B cell (primary cell): ENCODE data around the gene CASTOR2. TPM values are rescaled to one million over a fixed set of nuclear protein-coding genes. Genes with fewer than 3 reads are reported as not detected.

Source experiments
- ATAC-seq: fragments of 200-7000 bp; cut with Tn5 transposase; one replicate; pipeline ENCODE4 v1.10.0; 2021; ENCODE audit warnings: low read depth, mild to moderate bottlenecking, moderate number of reproducible peaks, moderate library complexity
- CTCF ChIA-PET: fragments of 350-600 bp; sonication (Branson Sonifier 250); formaldehyde crosslinking; loops from one replicate; lab custom pipeline; 2021; ENCODE audit warnings: antibody characterized with exemption, inconsistent platforms; lab: Charles Lee
- POLR2A ChIA-PET: fragments of 350-600 bp; sonication (Branson Sonifier 250); formaldehyde crosslinking; loops from one replicate; lab custom pipeline; 2021; ENCODE audit warnings: antibody characterized with exemption; lab: Charles Lee
- DNase-seq: peaks from one replicate; pipeline ENCODE4 v3.0.0; 2013
- H2AFZ ChIP-seq: 2 replicates; pipeline ENCODE4 v1.6.1; 2012; ENCODE audit warnings: mild to moderate bottlenecking, low read depth, low read length; ENCODE audit not compliant: insufficient read depth, poor library complexity, severe bottlenecking
- H3K27ac ChIP-seq, 2 donors: 1 replicate in 1 of 2; 2 replicates in 1 of 2; pipeline ENCODE4 v1.5.1; 2012 to 2013; ENCODE audit warnings: low read length in 2 of 2, mild to moderate bottlenecking in 2 of 2, moderate library complexity in 1 of 2
- H3K27me3 ChIP-seq, 4 experiments: fragments of 200-600 bp in 1 of 4; sonication (generic) in 1 of 4; replicated peaks in 1 of 4; 1 replicate in 2 of 4; 2 replicates in 2 of 4; pipeline versions ENCODE4 v1.6.1 to v1.7.0; 2013 to 2016; ENCODE audit warnings: low read length in 3 of 4, mild to moderate bottlenecking in 2 of 4, mixed read lengths in 1 of 4, moderate library complexity in 1 of 4; ENCODE audit not compliant: insufficient read depth in 4 of 4, control insufficient read depth in 3 of 4; ENCODE audit errors: control extremely low read depth in 1 of 4
- H3K36me3 ChIP-seq, 2 experiments: replicated peaks in 1 of 2; 1 replicate in 1 of 2; 2 replicates in 1 of 2; pipeline versions ENCODE4 v1.6.1 to v1.7.1; 2013; ENCODE audit warnings: low read length in 1 of 2; ENCODE audit not compliant: insufficient read depth in 2 of 2, control insufficient read depth in 1 of 2; ENCODE audit errors: control extremely low read depth in 1 of 2, extremely low read depth in 1 of 2
- H3K4me1 ChIP-seq, 2 donors: fragments of 200-600 bp in 1 of 2; sonication (generic) in 1 of 2; 1 replicate in 1 of 2; 2 replicates in 1 of 2; pipeline versions ENCODE4 v1.5.1 to v1.6.1; 2013 to 2017; ENCODE audit warnings: low read length in 2 of 2; ENCODE audit not compliant: control insufficient read depth in 2 of 2, insufficient read depth in 2 of 2
- H3K4me2 ChIP-seq: replicated peaks from 2 replicates; pipeline ENCODE3; 2012; ENCODE audit warnings: mild to moderate bottlenecking, low read depth, low read length; ENCODE audit not compliant: poor library complexity, severe bottlenecking
- H3K4me3 ChIP-seq, 5 experiments: fragments of 200-600 bp in 1 of 5; sonication (generic) in 1 of 5; 1 replicate in 3 of 5; 2 replicates in 2 of 5; pipeline versions ENCODE4 v1.5.1 to v1.7.0; 2011 to 2016; ENCODE audit warnings: low read length in 4 of 5, mild to moderate bottlenecking in 4 of 5, low read depth in 2 of 5, control low read depth in 1 of 5, moderate library complexity in 1 of 5; ENCODE audit not compliant: insufficient read depth in 1 of 5; ENCODE audit errors: control extremely low read depth in 1 of 5, extremely low read depth in 1 of 5
- H3K79me2 ChIP-seq: fragments of 200-600 bp; sonication (generic); one replicate; pipeline ENCODE4 v1.6.0; 2016; ENCODE audit warnings: low read length; ENCODE audit not compliant: control insufficient read depth, insufficient read depth
- H3K9ac ChIP-seq: fragments of 200-600 bp; sonication (generic); 2 replicates; pipeline ENCODE4 v1.6.1; 2017; ENCODE audit warnings: mild to moderate bottlenecking, low read length, moderate library complexity
- H3K9me3 ChIP-seq, 3 donors: one replicate each; pipeline versions ENCODE4 v1.6.1 to v1.7.1; 2013; ENCODE audit warnings: low read length in 2 of 3; ENCODE audit not compliant: control insufficient read depth in 2 of 3, insufficient read depth in 1 of 3; ENCODE audit errors: control extremely low read depth in 1 of 3
- H4K20me1 ChIP-seq: 2 replicates; pipeline ENCODE4 v1.6.0; 2012; ENCODE audit warnings: mild to moderate bottlenecking, low read length; ENCODE audit not compliant: insufficient read depth, control insufficient read depth, poor library complexity, severe bottlenecking
- H3K27ac Mint-ChIP-seq: one replicate; pipeline ENCODE4 v1.8.0; 2021; ENCODE audit warnings: mixed read lengths
- H3K27me3 Mint-ChIP-seq: one replicate; pipeline ENCODE4 v1.8.0; 2021; ENCODE audit warnings: mixed read lengths
- H3K4me1 Mint-ChIP-seq: one replicate; pipeline ENCODE4 v1.8.0; 2021; ENCODE audit warnings: mixed read lengths
- H3K4me3 Mint-ChIP-seq: one replicate; pipeline ENCODE4 v1.8.0; 2021; ENCODE audit warnings: mixed read lengths
- H3K9me3 Mint-ChIP-seq: one replicate; pipeline ENCODE4 v1.8.0; 2022; ENCODE audit warnings: mixed read lengths; ENCODE audit not compliant: insufficient read depth
- CTCF ChIP-seq: fragments of 200-600 bp; IDR thresholded peaks from one replicate; pipeline ENCODE4 v1.8.0; 2022; ENCODE audit warnings: antibody characterized with exemption, mild to moderate bottlenecking
- EZH2 ChIP-seq: IDR thresholded peaks from 2 replicates; pipeline ENCODE4 v1.6.1; 2012; ENCODE audit warnings: borderline replicate concordance, low read depth, mild to moderate bottlenecking, moderate library complexity, low read length; ENCODE audit not compliant: insufficient read depth, poor library complexity, severe bottlenecking
- WGBS: methylation state at CpG from one replicate; pipeline ENCODE4 v1.1.5; 2013; ENCODE audit warnings: missing lambda C conversion rate; ENCODE audit not compliant: insufficient coverage; 5-methylcytosine and 5-hydroxymethylcytosine counted together
- intact Hi-C: fragments of 100-400 bp; cut with micrococcal nuclease; formaldehyde crosslinking; loops from one replicate; pipeline ENCODE4 v1.10.0; 2022
- polyA plus RNA-seq: library from polyadenylated mRNA; depleted of rRNA; stranded (reverse); fragments of >200 nt; gene quantifications from 2 replicates; pipeline ENCODE4 v1.2.3, GENCODE V29; 2012
- total RNA-seq, 2 donors: library from RNA; stranded (reverse); fragments of 120-200 nt in 1 of 2; gene quantifications; 1 replicate in 1 of 2; 2 replicates in 1 of 2; pipeline versions ENCODE4 v1.2.3 to v1.2.4, GENCODE V29; 2013 to 2022

CASTOR2 gene
- total and polyA plus RNA-seq, 2 donors (not counting 1 experiment from before 2014, with no cell fraction given): 1.8 to 5.1 TPM

- POLR2A ChIA-PET: no interaction called here
- H3K9me3 Mint-ChIP-seq: no peaks in the 10 kb centered on the region
- WGBS: 100% methylated on average over 8 of the region's 8 CpGs
- no peak overlapping the region for H3K27ac ChIP-seq
- H3K4me3 ChIP-seq: no peak overlapping the region
- H3K27me3 Mint-ChIP-seq: no peaks in the 10 kb centered on the region
- no peak overlapping the region for H3K4me2 ChIP-seq
- H3K79me2 ChIP-seq: no peaks in the 10 kb centered on the region
- intact Hi-C loops: no loop called here
- no peaks in the 10 kb centered on the region for H3K36me3 ChIP-seq
- no peak overlapping the region for H2AFZ ChIP-seq
- H3K4me1 Mint-ChIP-seq: no peaks in the 10 kb centered on the region
- H3K4me3 Mint-ChIP-seq: no peak overlapping the region
- DNase-seq (no peak), ATAC-seq (no peak)
- H3K4me1 ChIP-seq: no peaks in the 10 kb centered on the region
- H3K9ac ChIP-seq: no peak overlapping the region
- CTCF ChIA-PET: no interaction called here
- no peak overlapping the region for H3K27ac Mint-ChIP-seq
- H3K27me3 ChIP-seq: no peaks in the 10 kb centered on the region
- TF ChIP-seq EZH2: no peak
- TF ChIP-seq CTCF: no peak
- peaks cover 0 to 9% (median 0%) of the 10 kb centered on the region in 3 donors for H3K9me3 ChIP-seq
- H4K20me1 ChIP-seq: no peaks in the 10 kb centered on the region
Measured at GRCh38 chr7:75033826-75034225, 69.3 kb downstream of the CASTOR2 start.

- 92% methylated on average over 6 of the region's 8 CpGs for WGBS
- no peaks in the 10 kb centered on the region for H3K9me3 Mint-ChIP-seq
- no peak overlapping the region for H3K4me3 Mint-ChIP-seq
- H3K4me3 ChIP-seq: no peak overlapping the region
- no peak overlapping the region for H3K27ac Mint-ChIP-seq
- TF ChIP-seq CTCF: no peak
- no peak for TF ChIP-seq EZH2
- CTCF ChIA-PET: interaction anchor here (1.4 kb wide), 1 partner anchor 619 kb away, joined by 3 read pairs; no protein-coding TSS in a partner anchor
- H3K27me3 ChIP-seq: no peaks in the 10 kb centered on the region
- H2AFZ ChIP-seq: no peak overlapping the region
- H3K36me3 ChIP-seq: peaks cover 0 to 11% of the 10 kb centered on the region in 2 experiments
- no peaks in the 10 kb centered on the region for H3K27me3 Mint-ChIP-seq
- H3K4me1 ChIP-seq: no peaks in the 10 kb centered on the region
- POLR2A ChIA-PET: no interaction called here
- H3K4me2 ChIP-seq: no peak overlapping the region
- no peaks in the 10 kb centered on the region for H4K20me1 ChIP-seq
- no peak for DNase-seq
- no peaks in the 10 kb centered on the region for H3K79me2 ChIP-seq
- no peak overlapping the region for H3K9ac ChIP-seq
- no peak for ATAC-seq
- H3K9me3 ChIP-seq: no peaks in the 10 kb centered on the region
- no peak overlapping the region for H3K27ac ChIP-seq
- no peaks in the 10 kb centered on the region for H3K4me1 Mint-ChIP-seq
- intact Hi-C loops: no loop called here
Measured at GRCh38 chr7:75038508-75038907, 74.0 kb downstream of the CASTOR2 start.
